ENCODE measurements around the gene JCAD.
"Not testable (repeated sequence)": the region's sequence is repeated elsewhere in the genome, so short reads cannot be mapped to it uniquely, and the experiment has no call there.

The JCAD gene

GRCh38 chr10:29980084-29980483, 79.3 kb downstream of the JCAD start:
- DNase-seq = no peak

DNA sequence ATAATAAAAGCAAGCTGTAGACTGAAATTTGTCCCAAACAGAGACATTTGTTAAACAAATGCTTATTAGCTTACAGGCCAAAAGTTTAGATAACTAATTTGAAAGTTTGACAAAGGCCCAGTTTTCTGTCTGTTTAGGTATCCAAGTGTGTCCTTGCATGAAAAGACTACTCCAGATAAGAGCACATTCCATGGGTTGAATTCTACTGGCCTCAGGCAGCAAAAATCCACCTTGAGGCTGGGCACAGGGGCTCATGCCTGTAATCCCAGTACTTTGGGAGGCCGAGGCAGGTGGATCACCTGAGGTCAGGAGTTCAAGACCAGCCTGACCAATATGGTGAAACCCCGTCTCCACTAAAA, 80.0 kb downstream of the JCAD start:
- DNase-seq = not testable (repeated sequence)

DNA sequence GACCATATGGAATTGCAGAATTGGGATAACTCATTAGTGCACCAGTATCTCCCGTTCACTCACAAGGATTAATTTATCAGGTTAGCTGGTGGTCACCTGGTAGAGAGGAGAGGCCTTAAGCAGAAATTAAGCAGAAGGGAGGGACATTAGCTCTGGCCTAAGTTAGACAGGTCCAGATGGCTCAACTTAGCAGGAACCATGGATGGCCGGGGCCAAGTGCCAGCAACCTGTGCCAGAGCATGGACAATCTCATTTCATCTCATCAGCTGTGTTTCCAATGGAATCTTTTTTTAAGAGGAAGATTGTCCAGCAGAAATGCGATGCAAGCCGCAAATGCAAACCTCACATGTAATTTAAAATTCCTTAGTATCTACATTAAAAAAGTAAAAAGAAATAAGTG, 82.2 kb downstream of the JCAD start:
- no peak for DNase-seq

- DNase-seq = no peak
Measured at GRCh38 chr10:29976134-29976533, 83.3 kb downstream of the JCAD start.

GRCh38 chr10:29974773-29975172, 84.6 kb downstream of the JCAD start:
- no peak for DNase-seq

DNA sequence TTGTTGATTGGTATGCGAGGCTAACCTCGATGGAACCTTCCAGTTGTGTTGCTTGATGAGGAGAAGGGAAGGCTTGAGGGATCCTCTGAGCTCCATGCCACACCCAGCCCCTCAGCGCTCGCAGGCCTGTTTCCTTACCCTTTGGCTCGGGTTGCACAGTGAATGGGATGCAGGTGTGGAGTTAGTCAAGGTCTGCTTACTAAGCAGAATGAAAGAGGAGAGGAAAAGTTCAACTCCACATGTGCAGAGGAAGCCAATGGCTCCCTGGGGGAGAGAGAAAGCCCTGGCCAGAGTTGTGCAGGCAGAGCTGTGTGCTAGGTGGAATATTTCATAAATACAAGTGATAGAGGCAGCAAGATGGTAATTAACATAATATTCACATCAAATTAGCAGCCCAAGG, 85.5 kb downstream of the JCAD start:
- no peak for DNase-seq

DNA sequence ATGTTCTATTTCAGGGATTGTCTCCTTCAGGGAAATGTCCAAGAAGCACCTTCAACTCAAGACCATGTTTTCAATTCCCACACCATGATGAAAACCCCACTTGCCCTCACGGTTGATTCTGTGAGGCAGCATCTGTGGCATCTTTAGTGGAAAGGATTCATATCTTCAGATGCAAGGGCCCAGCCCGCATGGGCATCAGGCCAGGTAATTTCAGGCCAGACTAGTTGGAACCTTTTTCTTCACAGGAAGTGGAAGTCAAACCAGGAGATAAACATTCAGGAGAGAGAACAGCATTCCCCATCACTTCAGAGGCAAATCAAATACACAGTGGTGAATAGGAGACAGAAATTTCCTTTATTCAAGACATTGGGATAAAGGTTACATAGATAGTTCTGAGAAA, 88.8 kb downstream of the JCAD start:
- no peak for DNase-seq

DNA sequence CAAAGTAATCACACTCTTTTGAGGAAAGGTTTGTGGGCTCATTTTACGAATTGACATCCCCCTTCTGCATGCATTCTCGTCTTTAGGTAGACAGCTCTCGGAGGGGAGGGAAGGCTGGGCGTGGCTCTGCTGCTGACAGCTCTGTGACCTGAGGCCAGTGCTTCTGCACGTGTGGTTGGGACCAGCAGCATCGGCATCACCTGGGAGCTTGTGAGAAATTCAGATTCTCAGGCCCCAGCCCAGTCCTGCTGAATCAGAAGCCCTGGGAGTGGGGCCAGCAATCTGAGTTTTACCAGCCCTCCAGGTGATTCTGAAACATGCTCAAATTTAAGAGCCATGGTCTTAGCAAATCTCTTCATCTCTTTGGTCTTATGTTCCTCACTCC, 89.4 kb downstream of the JCAD start:
- no peak for DNase-seq

GRCh38 chr10:29969255-29970011, 90.0 kb downstream of the JCAD start:
- no peak for DNase-seq

DNA sequence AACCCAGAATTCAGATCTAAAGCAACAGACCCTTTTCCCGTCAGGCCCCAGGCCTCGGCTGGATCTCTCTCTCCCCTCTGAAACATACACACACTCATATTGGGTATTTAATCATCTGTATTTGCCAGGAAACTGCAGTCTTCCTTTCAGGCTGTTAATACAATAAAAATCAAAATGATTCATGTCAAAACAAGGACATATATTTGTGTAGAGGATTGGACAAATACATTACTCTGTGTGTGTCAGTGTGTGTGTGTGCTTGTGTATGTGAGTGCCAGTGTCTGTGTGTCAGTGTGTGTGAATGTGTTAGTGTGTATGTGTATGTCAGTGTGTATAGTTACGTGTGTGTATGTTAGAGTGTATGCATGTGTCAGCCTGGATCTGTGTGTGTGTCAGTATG, 90.8 kb downstream of the JCAD start:
- DNase-seq = no peak

DNA sequence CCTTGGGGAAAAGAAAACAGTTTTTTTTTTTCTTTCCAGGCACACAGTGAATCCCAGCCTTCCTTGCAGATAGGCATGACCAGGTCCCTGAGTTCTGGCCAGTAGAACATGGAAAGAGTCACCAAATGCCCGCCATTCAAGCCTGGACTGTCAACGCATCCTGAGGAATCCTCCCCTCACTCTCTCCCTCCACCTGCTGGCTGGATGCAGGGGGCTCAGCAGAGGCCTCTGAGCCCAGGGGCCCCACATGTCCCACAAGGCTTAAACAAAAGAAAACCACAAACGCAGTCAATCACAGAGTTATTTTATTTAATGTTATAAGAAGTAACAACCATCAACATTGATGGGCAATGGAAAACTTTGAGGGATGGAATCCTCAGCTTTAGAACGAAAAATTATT, 93.1 kb downstream of the JCAD start:
- DNase-seq = no peak
